Germinal center (tissue), 1 donor: Measurements from ENCODE around the gene EXOSC6.
"Not testable (repeated sequence)": the region's sequence is repeated elsewhere in the genome, so short reads cannot be mapped to it uniquely, and the experiment has no call there.

Source experiments
- DNase-seq: peaks from one replicate; pipeline ENCODE4 v3.0.0; 2012; ENCODE audit warnings: mixed read lengths, low spot score

EXOSC6 gene

DNA sequence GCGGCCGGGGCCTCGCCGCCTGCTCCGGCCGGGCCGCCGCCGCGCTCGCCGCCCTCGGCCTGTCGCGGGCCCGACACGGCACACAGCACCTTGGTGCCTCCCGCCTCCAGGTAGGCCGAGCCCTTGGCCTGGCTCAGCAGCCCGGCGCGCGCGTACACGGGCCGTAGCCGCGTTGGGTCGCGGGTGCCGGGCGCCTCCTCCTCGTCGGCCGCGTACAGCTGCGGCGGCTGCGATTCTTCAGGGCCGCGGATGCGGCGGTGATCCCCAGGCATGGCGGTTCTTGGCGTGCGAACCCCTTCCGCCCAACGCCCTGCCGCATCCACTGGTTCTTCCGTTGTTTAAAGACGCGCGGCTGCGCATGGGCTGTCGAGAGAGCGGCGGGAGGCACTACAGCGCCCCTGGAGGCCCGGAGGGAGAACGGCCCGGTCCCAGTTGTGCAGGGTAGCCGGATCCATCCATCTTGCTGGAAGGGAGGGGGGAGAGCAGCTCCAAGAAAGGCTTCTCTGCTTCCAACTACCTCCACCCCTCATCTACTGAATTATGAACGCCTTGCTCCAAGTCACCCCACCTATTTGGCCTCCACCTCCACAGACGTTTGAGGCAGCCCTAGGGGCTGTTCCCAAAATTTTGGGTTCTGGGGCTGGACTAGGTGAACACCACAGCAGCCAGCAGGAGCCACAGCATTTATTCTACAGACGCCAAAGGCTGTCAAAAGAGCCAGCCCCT, at the start of gene EXOSC6:
TSS of gene EXOSC6 (minus strand) at position 312 of the 726 bp plus-strand sequence. CDS start at position 272, 40 bp downstream.
- peak; percentile 94 for DNase-seq

DNA sequence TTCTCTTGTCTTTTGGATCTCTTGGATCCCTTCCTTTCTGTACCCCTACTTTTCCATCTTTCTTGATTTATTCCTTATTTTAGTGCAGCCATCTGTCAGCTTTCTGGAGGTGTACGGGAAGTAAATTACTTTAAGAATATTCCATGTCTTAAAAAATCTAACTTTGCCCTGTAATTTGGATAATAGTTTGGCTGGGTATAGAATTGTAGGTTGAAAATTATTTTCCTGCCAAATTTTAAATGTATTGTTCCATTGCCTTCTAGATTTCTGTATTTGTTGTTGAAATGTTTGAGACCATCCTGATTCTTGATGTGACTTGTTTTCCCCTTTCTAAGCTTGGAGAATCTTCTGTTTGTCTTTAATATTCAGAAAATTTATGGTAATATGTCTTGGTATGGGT, 49.4 kb upstream of the EXOSC6 start:
- DNase-seq: no peak

DNA sequence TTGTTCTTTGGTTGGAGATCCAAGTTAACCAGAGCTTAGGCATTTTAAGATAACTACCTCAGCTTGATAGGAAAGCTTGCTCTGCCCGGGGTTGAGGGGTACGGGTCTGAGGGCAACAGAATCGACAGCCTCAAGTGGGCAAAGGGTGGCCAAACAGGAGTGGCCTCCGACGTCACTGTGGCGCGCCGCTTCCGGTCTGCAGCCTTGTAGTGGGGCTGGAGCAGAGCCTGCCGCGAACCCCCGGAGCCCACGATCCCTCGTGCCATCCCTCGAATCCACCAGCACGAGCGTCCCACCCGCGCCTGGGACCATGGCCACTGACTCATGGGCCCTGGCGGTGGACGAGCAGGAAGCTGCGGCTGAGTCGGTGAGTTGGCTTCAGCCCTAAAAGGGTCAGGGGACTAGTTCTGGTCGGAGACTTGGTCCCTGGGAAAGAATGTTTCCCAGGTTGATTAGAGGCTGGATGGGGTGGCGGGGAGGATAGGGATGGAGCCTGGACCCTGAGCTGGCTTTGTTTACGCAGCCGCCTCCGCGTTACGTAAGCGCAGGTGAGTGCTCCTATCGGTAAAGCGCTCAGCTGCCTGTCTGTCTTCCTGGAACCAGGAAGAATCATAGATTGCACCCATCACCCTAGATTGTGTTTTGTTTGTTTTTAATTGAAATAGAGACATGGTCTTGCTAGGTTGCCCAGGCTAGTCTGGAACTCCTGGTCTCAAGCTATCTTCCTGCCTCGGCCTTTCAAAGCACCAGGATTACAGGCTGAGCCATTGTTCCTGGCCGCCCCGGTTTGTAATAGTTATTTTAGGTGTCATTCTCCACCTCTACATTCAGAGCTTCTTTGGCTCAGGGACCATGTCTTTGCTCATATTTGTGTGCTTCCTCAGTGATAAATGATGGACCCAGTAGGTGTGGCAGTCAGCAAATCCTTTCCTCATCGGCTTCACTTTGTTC, 47.5 kb upstream of the EXOSC6 start, which contains the start of gene DDX19B:
TSS of gene DDX19B (plus strand) at position 199 of the 951 bp plus-strand sequence. CDS start at position 311, 112 bp downstream.
- DNase-seq: peak; percentile 64

DNA sequence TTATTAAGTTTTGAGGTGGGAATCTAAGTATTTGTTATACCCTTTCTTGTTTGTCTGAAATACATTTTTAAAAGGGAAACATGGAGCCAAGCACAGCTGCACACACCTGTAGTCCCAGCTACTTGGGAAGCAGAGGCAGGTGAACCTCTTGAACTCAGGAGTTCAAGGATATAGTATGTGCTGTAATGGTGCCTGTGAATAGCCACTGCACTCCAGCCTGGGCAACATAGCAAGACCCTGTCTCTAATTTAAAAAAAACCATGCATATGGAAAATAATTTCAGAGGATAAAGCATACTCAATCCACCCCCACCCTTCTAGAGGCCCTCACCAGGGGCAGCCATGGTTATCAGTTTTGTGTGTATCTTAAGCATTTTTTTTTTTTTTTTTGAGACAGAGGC, 43.9 kb upstream of the EXOSC6 start:
- DNase-seq: no peak

DNA sequence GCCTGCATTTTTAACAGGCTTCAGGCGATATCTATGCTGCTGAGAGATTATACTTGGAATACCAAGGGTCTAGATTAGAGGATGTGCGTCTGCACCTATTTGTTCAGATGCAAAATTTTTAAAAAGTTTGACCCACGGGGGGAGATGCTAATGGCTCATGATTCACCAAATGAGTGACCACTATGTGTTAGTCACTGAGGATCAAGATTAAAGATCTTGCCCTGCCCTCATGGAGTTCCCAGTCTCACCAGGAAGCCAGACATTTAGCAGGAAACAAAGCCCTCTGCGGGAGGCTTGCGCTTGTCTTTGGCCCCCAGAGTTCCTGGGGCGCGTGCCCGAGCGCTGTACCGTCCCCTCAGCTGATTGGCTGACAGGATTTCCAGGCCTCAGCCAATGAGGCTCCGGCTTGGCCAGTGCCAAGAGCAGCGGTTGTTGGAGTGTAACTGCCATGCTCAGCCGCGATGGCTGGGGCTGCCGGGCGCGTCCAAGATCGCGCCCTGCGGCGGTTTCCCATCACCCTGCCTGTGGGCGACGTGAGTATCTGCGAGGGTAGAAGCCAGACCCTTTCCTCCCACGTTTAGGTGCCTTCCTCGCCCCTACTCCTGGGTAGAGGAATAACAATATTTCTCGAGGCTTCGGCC, 42.8 kb upstream of the EXOSC6 start:
- no peak for DNase-seq

DNA sequence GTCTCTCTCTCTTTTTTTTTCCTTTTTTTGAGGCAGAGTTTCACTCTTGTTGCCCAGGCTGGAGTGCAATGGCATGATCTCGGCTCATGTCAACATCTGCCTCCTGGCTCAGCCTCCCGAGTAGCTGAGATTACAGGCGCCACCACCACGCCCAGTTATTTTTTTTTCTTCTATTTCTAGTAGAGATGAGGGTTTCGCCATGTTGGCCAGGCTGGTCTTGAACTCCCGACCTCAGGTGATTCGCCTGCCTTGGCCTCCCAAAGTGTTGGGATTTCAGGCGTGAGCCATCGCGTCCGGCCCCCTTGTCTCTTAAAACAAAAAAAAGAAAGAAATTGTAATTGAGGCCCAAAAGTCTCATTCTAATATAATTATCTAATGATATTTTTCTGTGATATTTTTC, 40.4 kb upstream of the EXOSC6 start:
- not testable (repeated sequence) for DNase-seq

DNA sequence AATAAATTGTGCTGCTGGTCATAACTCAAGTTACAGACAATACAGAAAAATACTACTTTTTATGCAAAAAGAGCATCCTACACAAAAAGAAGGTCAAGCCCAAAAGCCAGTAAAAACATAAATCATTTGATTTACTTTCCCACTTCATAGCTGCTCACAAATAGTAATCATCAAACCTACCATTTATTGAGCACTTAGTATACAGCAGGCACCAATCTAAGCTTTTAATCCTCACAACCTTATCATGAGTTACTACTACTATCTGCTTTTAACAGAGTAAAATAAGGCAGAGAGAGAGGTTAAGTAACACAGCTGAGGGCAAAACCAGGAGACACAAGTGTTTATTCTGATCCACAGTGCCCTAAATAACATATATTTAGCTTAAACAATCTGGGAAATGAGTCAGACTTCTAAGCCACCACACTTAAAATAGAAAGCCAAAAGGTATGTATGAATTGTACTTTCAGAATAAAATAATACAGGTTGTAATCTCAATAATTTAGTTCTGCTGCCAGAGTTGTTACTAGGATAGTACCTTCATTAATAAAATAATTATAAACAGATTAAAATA, 39.3 kb upstream of the EXOSC6 start:
- no peak for DNase-seq

DNA sequence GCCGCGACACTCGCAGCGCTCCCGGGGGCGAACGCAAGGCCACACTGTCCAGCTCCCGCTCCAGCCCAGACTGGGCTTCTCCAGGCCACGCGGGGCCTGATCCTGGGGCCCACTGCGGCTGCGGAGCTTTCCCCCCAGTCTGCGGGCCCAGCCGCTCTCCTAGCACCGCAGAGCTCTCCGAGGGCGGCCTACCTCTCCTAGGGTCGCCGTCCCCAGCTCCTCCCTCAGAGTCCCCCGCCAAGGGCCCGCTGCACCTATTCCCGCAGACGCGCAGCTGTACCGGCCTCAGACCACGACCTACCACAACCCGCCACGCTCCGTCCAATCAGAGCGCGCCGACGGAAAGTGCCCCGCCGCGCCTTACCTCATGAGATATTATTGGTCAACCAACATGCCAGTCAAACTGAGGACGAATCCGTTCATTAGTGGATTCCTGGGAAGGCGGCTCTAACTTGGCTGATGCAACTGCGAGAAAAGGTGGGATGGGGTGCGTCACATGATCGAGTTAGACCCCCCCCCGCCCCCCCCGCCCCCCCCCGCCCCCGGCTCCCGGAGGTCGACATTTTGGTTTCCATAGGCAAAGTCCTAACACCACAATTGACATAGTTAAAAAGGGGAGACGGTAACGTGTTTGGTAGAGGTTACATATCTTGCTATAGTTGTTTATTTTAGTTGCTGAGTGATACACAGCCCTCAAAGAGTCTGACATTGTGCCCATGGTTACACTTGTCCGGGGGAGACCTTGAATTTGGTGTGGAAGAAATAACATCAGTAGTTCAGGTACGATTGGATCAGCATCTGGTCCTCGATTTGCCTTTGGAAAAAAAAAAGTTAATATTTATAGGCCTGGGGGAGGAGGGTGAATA, 37.7 kb upstream of the EXOSC6 start, which contains the start of gene AARS1:
TSS of gene AARS1 (minus strand) at position 278 of the 866 bp plus-strand sequence. CDS start 6,743 bp downstream, outside the sequence.
- peak; percentile 98 for DNase-seq

DNA sequence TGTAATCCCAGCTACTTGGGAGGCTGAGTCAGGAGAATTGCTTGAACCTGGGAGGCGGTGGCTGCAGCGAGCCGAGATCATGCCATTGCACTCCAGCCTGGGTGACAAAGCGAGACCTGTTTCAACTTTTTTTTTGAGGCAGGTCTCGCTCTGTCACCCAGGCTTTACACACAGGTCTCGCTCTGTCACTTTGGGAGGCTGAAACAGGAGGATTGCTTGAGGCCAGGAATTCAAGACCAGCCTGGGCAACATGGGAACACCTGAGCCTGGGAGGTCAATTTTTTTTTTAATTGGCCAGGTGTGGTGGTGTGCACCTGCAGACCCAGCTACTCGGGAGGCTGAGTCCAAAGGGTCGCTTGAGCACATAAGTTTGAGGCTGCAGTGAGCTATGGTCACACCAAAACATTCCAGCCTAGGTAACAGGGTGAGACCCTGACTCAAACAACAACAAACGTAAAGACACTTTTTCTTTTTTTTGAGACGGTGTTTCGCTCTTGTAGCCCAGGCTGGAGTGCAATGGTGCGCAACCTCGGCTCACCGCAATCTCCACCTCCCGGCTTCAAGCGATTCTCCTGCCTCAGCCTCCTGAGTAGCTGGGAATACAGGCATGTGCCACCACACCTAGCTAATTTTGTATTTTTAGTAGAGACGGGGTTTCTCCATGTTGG, 35.7 kb upstream of the EXOSC6 start:
- not testable (repeated sequence) for DNase-seq

DNA sequence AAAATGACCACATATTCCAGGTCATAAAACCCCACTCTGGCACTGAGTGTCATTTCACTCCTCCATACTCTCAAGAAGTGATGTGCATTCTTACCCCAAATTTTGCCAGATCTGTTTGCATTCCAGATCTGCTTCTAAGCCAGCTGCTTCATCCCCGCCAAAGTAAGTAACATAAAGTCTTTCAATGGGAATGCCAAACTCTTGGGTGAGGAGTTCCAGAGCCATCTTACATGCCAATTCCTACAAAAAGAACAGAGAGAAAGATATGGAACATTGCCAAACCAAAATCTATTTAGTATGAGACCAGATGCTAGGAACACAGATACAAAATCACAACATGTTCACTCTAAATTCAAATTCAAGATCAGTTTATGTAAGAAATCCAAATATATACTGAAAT, 24.7 kb upstream of the EXOSC6 start:
- no peak for DNase-seq

DNA sequence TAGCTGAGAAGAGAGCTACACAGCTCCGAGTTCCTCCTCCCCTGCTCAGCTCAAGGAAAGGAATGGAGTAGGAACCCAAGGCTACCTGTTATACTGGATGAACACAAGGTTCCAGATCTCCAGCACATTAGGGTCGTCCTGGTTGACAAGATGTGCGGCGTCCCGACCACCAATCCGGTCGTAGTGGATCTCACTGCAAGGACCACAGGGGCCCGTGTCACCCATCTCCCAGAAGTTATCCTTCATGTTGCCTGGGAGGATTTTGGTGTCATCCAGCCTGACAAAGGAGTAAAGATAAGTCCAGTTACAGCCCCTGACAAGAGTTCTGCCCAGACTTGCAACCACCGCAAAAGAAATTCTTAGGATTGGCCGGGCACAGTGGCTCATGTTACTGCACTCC, 20.0 kb upstream of the EXOSC6 start:
- no peak for DNase-seq

DNA sequence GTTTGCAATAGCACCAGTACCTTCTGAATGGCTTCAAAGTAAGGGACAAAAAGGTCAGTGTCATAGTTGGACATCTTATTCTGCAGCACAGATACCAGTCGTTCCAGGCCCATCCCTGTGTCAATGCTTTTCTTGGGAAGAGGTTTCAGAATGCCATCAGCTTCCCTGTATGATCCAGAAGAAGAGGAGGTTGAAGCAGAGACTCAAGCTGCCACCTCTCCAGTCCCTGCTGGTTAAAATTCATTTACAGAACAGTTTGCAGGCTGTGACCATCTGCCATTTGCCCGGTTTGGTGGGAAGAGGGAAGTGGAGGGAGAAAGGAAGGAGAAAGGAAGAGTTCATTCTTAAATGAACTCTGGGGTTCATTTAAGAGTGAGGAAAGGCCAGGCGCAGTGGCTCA, 18.4 kb upstream of the EXOSC6 start:
- no peak for DNase-seq

DNA sequence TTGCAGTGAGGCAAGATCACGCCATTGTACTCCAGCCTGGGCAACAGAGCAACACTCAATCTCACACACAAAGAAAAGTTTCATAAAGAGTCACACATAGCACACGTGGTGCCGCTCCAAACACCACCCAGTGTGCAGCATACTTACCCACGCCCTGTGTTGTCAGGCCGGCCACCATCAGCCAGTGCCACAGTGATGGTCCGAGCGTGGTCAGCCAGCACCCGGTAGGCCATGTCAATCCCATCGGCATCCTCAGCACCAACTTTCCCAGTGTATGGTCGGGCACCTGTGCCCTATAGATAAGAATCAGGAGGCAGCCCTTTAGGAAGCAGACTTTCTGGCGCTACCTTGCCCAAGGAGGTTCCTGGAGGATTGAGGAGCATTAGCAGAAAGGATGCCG, 17.7 kb upstream of the EXOSC6 start:
- DNase-seq: no peak

DNA sequence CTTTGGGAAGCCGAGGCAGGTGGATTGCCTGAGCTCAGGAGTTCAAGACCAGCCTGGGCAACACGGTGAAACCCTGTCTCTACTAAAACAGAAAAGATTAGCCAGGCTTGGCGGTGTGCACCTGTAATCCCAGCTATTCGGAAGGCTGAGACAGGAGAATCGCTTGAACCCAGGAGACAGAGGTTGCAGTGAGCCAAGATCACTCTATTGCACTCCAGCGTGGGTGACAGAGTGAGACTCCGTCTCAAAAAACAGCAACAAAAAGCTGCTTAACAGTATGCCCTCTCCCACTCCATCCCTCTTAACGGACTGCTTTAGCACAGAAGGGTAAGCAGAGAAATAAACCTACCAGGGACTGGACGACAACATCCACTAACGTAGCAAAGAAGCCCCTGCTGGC, 16.2 kb upstream of the EXOSC6 start:
- DNase-seq: not testable (repeated sequence)

DNA sequence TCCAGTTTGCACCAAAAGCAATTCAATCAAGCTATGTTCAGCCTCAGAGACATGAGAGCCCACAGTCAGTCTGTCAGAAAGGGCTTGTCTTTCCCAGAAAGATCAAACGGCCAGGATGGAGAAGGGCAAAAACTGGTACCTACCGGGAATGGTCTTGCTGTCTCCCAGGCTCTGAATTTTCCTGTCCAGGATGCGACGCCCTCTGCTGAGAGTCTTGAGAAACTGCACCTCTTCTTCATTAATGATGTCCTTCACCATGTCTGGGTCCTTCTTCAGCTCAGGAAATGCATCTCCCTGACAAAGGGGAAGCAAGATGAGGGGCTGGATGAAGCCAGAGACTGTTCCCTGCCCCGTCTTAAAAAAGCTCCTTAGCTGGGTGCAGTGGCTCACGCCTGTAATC, 15.8 kb upstream of the EXOSC6 start:
- peak; percentile 51 for DNase-seq

DNA sequence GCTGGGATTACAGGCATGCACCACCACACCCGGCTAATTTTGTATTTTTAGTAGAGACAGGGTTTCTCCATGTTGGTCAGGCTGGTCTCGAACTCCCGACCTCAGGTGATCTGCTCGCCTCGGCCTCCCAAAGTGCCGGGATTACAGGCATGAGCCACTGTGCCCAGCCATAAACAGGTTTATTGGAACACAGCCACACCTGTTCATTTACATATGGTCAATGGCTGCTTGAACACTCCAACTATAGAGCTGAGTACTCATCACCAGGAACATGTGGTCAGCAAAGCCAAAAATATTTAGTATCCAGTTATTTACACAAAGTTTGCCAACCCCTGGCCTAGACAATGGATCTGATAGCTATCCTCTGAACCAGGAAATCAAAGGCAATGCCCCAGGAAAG, 8.2 kb upstream of the EXOSC6 start:
- not testable (repeated sequence) for DNase-seq

DNA sequence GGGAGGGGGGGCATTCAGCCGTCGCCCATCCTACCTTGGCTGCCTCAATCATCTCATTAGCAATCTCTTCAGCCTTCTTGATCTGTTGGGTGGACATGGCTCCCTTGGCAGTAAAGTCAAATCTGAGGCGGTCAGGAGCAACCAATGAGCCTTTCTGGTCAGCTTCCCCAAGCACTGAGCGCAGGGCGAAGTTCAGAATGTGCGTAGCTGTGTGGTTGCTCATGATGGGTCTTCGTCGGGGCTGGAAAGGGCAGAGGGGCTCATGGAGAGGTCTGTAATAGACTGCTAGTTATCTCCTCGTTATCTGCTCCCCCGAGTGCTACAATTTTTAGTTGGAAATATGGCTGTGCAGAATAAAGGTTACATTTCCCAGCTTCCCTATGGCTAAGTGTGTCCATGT, 7.2 kb upstream of the EXOSC6 start:
- no peak for DNase-seq

DNA sequence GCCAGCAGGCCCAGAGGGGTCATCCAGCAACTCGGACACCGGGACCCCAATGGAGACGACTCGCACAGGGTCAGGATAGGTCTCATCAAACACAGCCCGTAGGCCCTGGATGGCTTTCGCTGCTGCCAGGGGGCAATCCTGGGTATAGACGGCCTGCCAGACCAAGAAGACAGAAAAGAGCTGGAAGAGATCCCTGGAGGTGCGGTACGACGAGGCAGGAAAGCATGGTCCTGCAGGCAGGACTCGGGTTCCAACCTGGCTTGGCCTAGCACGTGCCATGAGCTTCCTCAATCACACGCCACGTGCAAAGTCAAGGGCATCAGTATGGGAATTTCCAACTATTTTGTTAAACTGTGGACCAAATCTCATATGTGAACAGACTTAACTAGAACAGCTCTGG, 6.3 kb upstream of the EXOSC6 start:
- DNase-seq: no peak

DNA sequence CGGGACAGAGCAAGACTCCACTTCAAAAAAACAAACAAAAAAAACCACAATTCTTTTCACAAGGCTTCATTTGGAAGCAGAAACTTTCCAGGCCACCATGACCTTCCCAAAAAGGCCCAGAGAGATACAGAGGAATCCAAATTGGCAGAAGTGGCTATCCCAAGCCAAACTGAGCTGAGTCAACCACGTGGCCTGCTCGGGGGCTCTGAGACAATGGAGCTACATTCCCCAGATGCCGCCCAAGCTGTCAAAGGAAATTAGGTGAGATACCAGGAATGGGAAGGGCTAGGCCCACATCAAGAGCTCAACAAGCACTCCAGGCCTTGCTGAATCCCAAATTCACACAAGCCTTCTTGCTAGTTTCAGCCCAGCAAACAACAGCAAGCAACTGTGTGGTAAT, 5.7 kb upstream of the EXOSC6 start:
- no peak for DNase-seq

DNA sequence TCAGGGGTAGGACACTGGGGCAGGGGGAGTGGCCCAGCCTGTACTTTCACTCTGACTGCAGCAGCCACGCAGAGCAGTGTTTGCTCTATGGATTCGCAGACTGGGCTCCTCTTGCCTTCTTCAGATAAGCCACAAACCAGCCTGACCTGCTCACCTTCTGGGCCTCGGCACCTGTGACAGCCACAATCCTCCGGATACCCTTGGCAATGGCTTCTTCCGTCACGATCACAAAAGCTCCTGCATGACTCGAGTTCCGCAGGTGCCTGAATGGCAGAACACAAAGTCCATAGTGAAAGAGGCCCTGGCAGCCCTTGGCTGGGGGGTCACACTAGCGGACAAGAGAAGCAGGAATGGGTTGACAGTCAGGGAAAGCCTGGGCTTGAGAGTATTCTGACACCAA, 3.8 kb upstream of the EXOSC6 start:
- no peak for DNase-seq

DNA sequence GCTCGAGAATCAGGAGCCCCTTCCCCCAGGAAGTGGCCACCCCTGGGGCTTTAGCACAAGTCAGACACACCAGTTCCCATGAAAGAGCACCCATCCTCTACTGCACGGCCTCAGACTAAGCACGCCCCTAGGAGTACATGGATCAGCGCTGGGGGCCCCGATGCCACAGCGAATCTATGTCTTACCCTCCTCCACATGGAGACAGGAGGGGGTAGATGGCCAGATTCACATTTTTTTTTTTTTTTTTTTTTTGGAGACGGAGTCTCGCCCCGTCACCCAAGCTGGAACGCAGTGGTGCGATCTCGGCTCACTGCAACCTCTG, 3.2 kb upstream of the EXOSC6 start:
- DNase-seq: no peak
